Suprapubic skin (tissue), 4 donors: ENCODE results near the gene ITIH1. TPM values are rescaled to one million over a fixed set of nuclear protein-coding genes. Genes with fewer than 3 reads are reported as not detected.
"Not testable (repeated sequence)": the region's sequence is repeated elsewhere in the genome, so short reads cannot be mapped to it uniquely, and the experiment has no call there.

Source experiments
- DNase-seq, 2 donors: peaks; one replicate each; pipeline ENCODE4 v3.0.0-alpha.2; 2019; ENCODE audit warnings: low spot score in 2 of 2
- H3K27ac ChIP-seq: fragments of 200-600 bp; sonication (generic); one replicate; pipeline ENCODE4 v1.5.1; 2019
- H3K27me3 ChIP-seq: fragments of 200-600 bp; sonication (generic); one replicate; pipeline ENCODE4 v1.5.1; 2019
- H3K36me3 ChIP-seq: fragments of 200-600 bp; sonication (generic); one replicate; pipeline ENCODE4 v1.5.1; 2019
- H3K4me1 ChIP-seq: fragments of 200-600 bp; sonication (generic); one replicate; pipeline ENCODE4 v1.5.1; 2019
- H3K4me3 ChIP-seq: fragments of 200-600 bp; sonication (generic); one replicate; pipeline ENCODE4 v1.5.1; 2019; ENCODE audit warnings: mild to moderate bottlenecking
- H3K9me3 ChIP-seq: fragments of 200-600 bp; sonication (generic); one replicate; pipeline ENCODE4 v1.5.1; 2019
- EP300 ChIP-seq: sonication (generic); formaldehyde crosslinking; IDR thresholded peaks from one replicate; pipeline ENCODE4 v1.6.1; 2017; ENCODE audit warnings: antibody characterized with exemption
- POLR2A ChIP-seq, 2 donors: fragments of 450-650 bp; IDR thresholded peaks; one replicate each; pipeline ENCODE4 v1.6.1; 2017; ENCODE audit warnings: antibody characterized with exemption in 2 of 2, mild to moderate bottlenecking in 2 of 2, moderate library complexity in 2 of 2
- POLR2AphosphoS5 ChIP-seq, 3 donors: sonication (generic); formaldehyde crosslinking; IDR thresholded peaks; one replicate each; pipeline ENCODE4 v1.6.1; 2017; ENCODE audit warnings: antibody characterized with exemption in 3 of 3
- WGBS: methylation state at CpG from one replicate; pipeline ENCODE4 v1.1.5; 2018; 5-methylcytosine and 5-hydroxymethylcytosine counted together
- total RNA-seq, 4 donors: library from RNA; depleted of rRNA; stranded (reverse); fragments of >200 nt; gene quantifications; one replicate each; pipeline ENCODE4 v1.1.0, GENCODE V29; 2016
- TF ChIP-seq, protein P1 (sequence below), 2 donors: fragments of 200-600 bp in 1 of 2; fragments of 450-650 bp in 1 of 2; sonication (generic) in 1 of 2; IDR thresholded peaks; one replicate each; pipeline ENCODE4 v1.5.1; 2016 to 2019; ENCODE audit warnings: antibody characterized with exemption in 2 of 2, mild to moderate bottlenecking in 1 of 2, moderate library complexity in 1 of 2

ITIH1 gene, protein sequence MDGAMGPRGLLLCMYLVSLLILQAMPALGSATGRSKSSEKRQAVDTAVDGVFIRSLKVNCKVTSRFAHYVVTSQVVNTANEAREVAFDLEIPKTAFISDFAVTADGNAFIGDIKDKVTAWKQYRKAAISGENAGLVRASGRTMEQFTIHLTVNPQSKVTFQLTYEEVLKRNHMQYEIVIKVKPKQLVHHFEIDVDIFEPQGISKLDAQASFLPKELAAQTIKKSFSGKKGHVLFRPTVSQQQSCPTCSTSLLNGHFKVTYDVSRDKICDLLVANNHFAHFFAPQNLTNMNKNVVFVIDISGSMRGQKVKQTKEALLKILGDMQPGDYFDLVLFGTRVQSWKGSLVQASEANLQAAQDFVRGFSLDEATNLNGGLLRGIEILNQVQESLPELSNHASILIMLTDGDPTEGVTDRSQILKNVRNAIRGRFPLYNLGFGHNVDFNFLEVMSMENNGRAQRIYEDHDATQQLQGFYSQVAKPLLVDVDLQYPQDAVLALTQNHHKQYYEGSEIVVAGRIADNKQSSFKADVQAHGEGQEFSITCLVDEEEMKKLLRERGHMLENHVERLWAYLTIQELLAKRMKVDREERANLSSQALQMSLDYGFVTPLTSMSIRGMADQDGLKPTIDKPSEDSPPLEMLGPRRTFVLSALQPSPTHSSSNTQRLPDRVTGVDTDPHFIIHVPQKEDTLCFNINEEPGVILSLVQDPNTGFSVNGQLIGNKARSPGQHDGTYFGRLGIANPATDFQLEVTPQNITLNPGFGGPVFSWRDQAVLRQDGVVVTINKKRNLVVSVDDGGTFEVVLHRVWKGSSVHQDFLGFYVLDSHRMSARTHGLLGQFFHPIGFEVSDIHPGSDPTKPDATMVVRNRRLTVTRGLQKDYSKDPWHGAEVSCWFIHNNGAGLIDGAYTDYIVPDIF
- 1 to 10 TPM in 1 of 4 donors, not detected in 3; 1.5 TPM for total RNA-seq

DNA sequence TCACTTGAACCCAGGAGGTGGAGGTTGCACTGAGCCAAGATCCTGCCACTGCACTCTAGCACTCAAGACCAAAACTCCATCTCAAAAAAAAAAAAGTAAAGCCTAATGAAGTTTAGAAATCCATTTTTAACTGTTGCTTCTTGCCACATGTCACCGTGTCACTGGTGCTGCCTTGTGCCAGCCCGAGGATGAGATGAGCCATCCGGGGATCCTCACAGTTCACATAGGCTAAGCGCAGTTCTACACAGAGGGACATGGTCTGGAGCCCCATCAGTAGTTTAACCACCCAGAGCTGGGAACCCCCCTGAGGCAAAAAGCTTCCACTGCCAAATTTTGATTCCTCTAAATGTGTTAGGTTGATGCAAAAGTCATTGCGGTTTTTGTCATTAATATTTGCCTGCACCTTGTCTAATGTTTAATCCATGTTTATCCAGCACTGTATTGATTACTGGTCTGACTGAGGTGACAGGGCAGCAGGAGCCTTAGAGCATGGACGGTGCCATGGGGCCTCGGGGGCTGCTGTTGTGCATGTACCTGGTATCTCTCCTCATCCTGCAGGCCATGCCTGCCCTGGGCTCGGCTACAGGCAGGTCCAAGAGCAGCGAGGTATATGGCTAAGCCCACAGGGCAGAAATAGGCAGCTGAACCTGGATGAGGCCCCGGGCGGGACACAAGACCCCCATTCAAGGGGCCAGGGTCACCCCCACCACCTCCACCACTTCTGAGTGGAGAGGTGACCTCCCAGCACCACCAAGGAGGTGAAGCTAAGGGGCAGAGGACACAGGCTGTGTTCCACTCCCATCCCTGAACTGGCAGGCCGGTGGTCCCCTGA lies at the start of gene ITIH1:
Gene ITIH1, plus strand, starts transcription at position 473 of the 832 bp plus-strand sequence. Its CDS starts 17 bp downstream, at position 490.
- TF ChIP-seq POLR2AphosphoS5 (IDR thresholded peaks at IDR 0.05) = no peak
- TF ChIP-seq POLR2A (IDR thresholded peaks at IDR 0.05) = no peak
- TF ChIP-seq, protein P1, sequence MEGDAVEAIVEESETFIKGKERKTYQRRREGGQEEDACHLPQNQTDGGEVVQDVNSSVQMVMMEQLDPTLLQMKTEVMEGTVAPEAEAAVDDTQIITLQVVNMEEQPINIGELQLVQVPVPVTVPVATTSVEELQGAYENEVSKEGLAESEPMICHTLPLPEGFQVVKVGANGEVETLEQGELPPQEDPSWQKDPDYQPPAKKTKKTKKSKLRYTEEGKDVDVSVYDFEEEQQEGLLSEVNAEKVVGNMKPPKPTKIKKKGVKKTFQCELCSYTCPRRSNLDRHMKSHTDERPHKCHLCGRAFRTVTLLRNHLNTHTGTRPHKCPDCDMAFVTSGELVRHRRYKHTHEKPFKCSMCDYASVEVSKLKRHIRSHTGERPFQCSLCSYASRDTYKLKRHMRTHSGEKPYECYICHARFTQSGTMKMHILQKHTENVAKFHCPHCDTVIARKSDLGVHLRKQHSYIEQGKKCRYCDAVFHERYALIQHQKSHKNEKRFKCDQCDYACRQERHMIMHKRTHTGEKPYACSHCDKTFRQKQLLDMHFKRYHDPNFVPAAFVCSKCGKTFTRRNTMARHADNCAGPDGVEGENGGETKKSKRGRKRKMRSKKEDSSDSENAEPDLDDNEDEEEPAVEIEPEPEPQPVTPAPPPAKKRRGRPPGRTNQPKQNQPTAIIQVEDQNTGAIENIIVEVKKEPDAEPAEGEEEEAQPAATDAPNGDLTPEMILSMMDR (IDR thresholded peaks at IDR 0.05) = no peak
- no peak for TF ChIP-seq EP300
- Histone ChIP-seq H3K36me3 (no peaks in the 10 kb centered on the region), H3K4me3 (no peak within 1 kb of the TSS), H3K27me3 (peaks cover under 1% of the 10 kb centered on the region), H3K4me1 (no peaks in the 10 kb centered on the region), H3K27ac (no peak within 1 kb of the TSS), H3K9me3 (no peaks in the 10 kb centered on the region)
- DNase-seq = no peak
- WGBS = 94% methylated on average over 8 of the region's 12 CpGs

DNA sequence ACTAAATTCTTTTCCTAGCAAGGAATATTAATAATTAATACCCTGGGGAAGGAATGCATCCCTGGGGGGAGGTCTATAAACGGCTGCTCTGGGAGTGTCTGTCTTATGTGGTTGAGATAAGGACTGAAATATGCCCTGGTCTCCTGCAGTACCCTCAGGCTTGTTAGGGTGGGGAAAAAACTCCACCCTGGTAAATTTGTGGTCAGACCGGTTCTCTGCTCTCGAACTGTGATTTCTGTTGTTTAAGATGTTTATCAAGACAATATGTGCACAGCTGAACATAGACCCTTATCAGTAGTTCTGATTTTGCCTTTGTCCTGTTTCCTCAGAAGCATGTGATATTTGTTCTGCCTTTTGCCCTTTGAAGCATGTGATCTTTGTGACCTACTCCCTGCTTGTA lies 48.6 kb upstream of the ITIH1 start:
- H3K27ac ChIP-seq, DNase-seq, H3K27me3 ChIP-seq, H3K4me3 ChIP-seq, H3K4me1 ChIP-seq, H3K9me3 ChIP-seq: not testable (repeated sequence)
- WGBS = 69% methylated on average over 3 of the region's 3 CpGs
- H3K36me3 ChIP-seq = peaks cover 53% of the 10 kb centered on the region

DNA sequence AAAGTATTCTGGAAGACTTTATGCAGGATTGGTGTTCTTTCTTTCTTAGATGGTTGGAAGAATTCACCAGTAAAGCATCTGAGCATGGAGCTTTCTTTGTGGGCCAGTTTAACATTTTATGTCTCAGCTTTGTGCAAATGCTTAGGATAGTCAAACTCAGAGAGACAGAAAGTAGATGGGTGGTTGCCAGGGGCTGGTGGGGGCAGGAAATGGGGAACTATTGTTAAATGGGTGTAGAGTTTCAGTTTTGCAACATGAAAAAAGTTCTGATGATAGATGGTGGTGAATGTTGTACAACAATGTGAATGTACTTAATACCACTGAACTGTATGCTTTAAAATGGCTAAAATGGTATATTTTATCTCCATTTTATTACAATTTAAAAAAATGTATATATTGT lies 46.7 kb upstream of the ITIH1 start:
- TF ChIP-seq POLR2A (IDR thresholded peaks at IDR 0.05) (no peak), POLR2AphosphoS5 (IDR thresholded peaks at IDR 0.05) (no peak), EP300 (no peak)
- TF ChIP-seq, protein P1 (IDR thresholded peaks at IDR 0.05) = no peak
- no peak for DNase-seq
- Histone ChIP-seq H3K36me3 (peaks cover 70% of the 10 kb centered on the region), H3K4me3 (no peak overlapping the region), H3K4me1 (no peaks in the 10 kb centered on the region), H3K27ac (no peak overlapping the region), H3K9me3 (peaks cover 5% of the 10 kb centered on the region), H3K27me3 (no peaks in the 10 kb centered on the region)

DNA sequence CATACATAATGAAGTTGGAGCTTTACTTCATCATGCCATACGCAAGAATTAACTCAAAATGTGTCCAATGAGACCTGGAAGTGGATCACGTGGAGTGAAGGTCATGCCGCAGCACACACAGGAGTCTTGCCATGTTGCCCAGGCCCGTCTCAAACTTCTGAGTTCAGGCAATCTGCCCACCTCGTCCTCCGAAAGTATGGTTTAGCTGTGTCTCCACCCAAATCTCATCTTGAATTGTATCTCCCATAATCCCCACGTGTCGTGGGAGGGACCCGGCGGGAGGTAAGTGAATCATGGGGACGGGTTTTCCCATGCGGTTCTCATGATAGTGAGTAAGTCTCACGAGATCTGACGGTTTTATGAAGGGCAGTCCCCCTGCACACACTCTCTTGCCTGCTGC lies 45.8 kb upstream of the ITIH1 start:
- TF ChIP-seq POLR2A (IDR thresholded peaks at IDR 0.05) = no peak
- TF ChIP-seq POLR2AphosphoS5 (IDR thresholded peaks at IDR 0.05) = no peak
- no peak for TF ChIP-seq EP300
- no peak for DNase-seq
- Histone ChIP-seq H3K9me3 (peaks cover 5% of the 10 kb centered on the region), H3K27me3 (no peaks in the 10 kb centered on the region), H3K27ac (no peak overlapping the region), H3K4me3 (no peak overlapping the region), H3K4me1 (no peaks in the 10 kb centered on the region), H3K36me3 (peaks cover 79% of the 10 kb centered on the region)
- WGBS = 95% methylated on average over 14 of the region's 14 CpGs

DNA sequence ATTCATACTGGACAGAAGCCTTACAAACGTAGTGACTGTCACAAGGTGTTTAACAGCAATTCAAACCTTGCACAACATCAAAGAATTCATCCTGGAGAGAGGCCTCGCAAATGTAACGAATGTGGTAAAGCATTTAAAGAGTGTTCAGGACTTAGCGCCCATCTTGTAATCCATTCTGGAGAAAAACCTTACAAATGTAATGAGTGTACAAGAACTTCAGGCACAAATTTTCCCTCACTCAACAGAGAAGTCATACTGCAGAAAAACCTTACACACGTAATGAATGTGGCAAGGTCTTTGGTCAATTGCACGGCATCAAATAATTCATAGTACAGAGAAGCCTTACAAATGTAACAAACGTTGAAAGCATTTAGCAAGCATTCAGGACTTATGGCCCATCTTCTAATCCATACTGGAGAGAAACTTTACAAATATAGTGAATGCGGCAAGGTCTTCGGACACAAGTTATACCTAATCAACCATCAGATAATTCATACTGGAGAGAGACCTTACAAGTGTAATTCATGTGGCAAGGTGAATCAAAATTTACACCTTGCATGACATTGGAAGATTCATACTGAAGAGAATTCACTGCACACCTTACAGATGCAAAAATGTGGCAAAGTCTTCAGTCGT lies 44.0 kb upstream of the ITIH1 start:
- H3K27ac ChIP-seq = no peak overlapping the region
- no peak overlapping the region for H3K4me3 ChIP-seq
- H3K27me3 ChIP-seq = no peaks in the 10 kb centered on the region
- peaks cover 5% of the 10 kb centered on the region for H3K9me3 ChIP-seq
- WGBS = 98% methylated on average over 10 of the region's 10 CpGs
- H3K36me3 ChIP-seq = peaks cover 90% of the 10 kb centered on the region
- DNase-seq = no peak
- TF ChIP-seq POLR2AphosphoS5 (IDR thresholded peaks at IDR 0.05) = no peak
- TF ChIP-seq POLR2A (IDR thresholded peaks at IDR 0.05) = no peak
- no peak for TF ChIP-seq EP300
- no peaks in the 10 kb centered on the region for H3K4me1 ChIP-seq

DNA sequence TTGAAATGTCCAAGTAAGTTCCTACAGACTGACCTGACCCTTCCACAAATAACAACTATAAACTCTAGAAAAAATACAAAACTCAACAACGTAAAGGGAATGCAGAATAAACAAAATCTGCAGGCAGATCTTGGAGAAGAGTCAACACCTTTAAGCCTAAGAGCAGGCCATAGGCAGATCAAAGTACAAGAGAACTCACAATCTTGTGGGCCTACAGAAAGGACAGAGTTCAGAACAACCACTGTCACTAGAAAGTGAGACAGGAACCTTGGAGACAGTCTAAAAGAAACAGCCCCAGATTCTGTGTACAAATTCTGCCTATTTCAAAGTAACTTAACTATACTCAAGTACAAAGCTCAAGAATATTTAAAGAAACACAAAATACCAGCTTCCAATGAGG lies 37.7 kb upstream of the ITIH1 start:
- H3K4me1 ChIP-seq = no peaks in the 10 kb centered on the region
- peaks cover 87% of the 10 kb centered on the region for H3K36me3 ChIP-seq
- H3K9me3 ChIP-seq = no peaks in the 10 kb centered on the region
- no peak for DNase-seq
- 92% methylated on average over 1 of the region's 1 CpG for WGBS
- no peaks in the 10 kb centered on the region for H3K27me3 ChIP-seq
- no peak overlapping the region for H3K4me3 ChIP-seq
- TF ChIP-seq, protein P1 (IDR thresholded peaks at IDR 0.05) = no peak
- no peak for TF ChIP-seq POLR2A (IDR thresholded peaks at IDR 0.05)
- no peak for TF ChIP-seq POLR2AphosphoS5 (IDR thresholded peaks at IDR 0.05)
- no peak for TF ChIP-seq EP300
- no peak overlapping the region for H3K27ac ChIP-seq
